Right ventricle myocardium superior (tissue), 1 donor: ENCODE data around the gene OSBPL6. TPM values are rescaled to one million over a fixed set of nuclear protein-coding genes. Genes with fewer than 3 reads are reported as not detected.
"Not testable (repeated sequence)": the region's sequence is repeated elsewhere in the genome, so short reads cannot be mapped to it uniquely, and the experiment has no call there.

Experiments
- ATAC-seq: fragments of 200-7000 bp; cut with Tn5 transposase; one replicate; pipeline ENCODE4 v1.9.1; 2020; ENCODE audit warnings: mild to moderate bottlenecking; ENCODE audit not compliant: poor library complexity
- DNase-seq: peaks from one replicate; pipeline ENCODE4 v3.0.0-alpha.2; 2020
- intact Hi-C: fragments of 100-400 bp; cut with DNase I; formaldehyde crosslinking; loops from one replicate; pipeline ENCODE4 v1.11.2; 2022
- total RNA-seq: library from RNA; stranded (reverse); fragmentation: NEBNext Ultra II Directional; extraction: Animal tissue kit (Norgen Biotek cat#: 25700); gene quantifications from one replicate; pipeline ENCODE4 v1.2.1, GENCODE V29; 2021
- donor health status: DM: no; HTN: yes; CAD: no; lungs with severe emphysema.

Gene OSBPL6
- total RNA-seq, 1 donor from 2014 or later: 3.3 TPM

GRCh38 chr2:178397002-178397605 is 202.8 kb downstream of the OSBPL6 start:
- intact Hi-C loops: no loop called here
- ATAC-seq: peak; percentile 85
- DNase-seq: no peak

- DNase-seq (no peak), ATAC-seq (no peak)
- intact Hi-C loops: no loop called here
Observed at GRCh38 chr2:178401994-178402437, 207.7 kb downstream of the OSBPL6 start.

GRCh38 chr2:178403671-178404306 is 209.5 kb downstream of the OSBPL6 start:
- ATAC-seq (no peak), DNase-seq (no peak)
- intact Hi-C loops: no loop called here

GRCh38 chr2:178404368-178404767 is 210.1 kb downstream of the OSBPL6 start:
- ATAC-seq: no peak
- DNase-seq: no peak
- intact Hi-C loops: no loop called here

- DNase-seq (no peak), ATAC-seq (no peak)
- intact Hi-C loops: no loop called here
Observed at GRCh38 chr2:178409261-178409660, 214.9 kb downstream of the OSBPL6 start.

- intact Hi-C loops: loop anchor here (5.0 kb wide), 1 partner anchor 300 kb away; the partner anchor contains the start of gene RBM45
- ATAC-seq (no peak), DNase-seq (no peak)
Observed at GRCh38 chr2:178412047-178412446, 217.7 kb downstream of the OSBPL6 start.

GRCh38 chr2:178412453-178412852 is 218.1 kb downstream of the OSBPL6 start:
- not testable (repeated sequence) for DNase-seq, ATAC-seq
- intact Hi-C loops: loop anchor here (5.0 kb wide), 1 partner anchor 300 kb away; the partner anchor contains the start of gene RBM45

GRCh38 chr2:178413472-178414265 is 219.4 kb downstream of the OSBPL6 start:
- ATAC-seq: peak; percentile 93
- DNase-seq: peak; percentile 88
- intact Hi-C loops: loop anchor here (5.0 kb wide), 1 partner anchor 301 kb away; the partner anchor contains the start of gene RBM45

- peak; percentile 98 for ATAC-seq
- intact Hi-C loops: loop anchor here (5.0 kb wide), 1 partner anchor 302 kb away; the partner anchor contains the start of gene RBM45
- peak; percentile 91 for DNase-seq
Observed at GRCh38 chr2:178414266-178415247, 220.2 kb downstream of the OSBPL6 start.

GRCh38 chr2:178415979-178416378 is 221.7 kb downstream of the OSBPL6 start:
- intact Hi-C loops: no loop called here
- DNase-seq: no peak
- no peak for ATAC-seq

GRCh38 chr2:178417916-178418315 is 223.6 kb downstream of the OSBPL6 start:
- no peak for DNase-seq
- intact Hi-C loops: no loop called here
- ATAC-seq: no peak

- intact Hi-C loops: no loop called here
- DNase-seq (no peak), ATAC-seq (no peak)
Observed at GRCh38 chr2:178418426-178418825, 224.1 kb downstream of the OSBPL6 start.

GRCh38 chr2:178419123-178419522 is 224.8 kb downstream of the OSBPL6 start:
- DNase-seq: no peak
- intact Hi-C loops: no loop called here
- ATAC-seq: no peak

GRCh38 chr2:178420463-178420999 is 226.2 kb downstream of the OSBPL6 start:
- DNase-seq (no peak), ATAC-seq (no peak)
- intact Hi-C loops: no loop called here

GRCh38 chr2:178422097-178422496 is 227.8 kb downstream of the OSBPL6 start:
- ATAC-seq: no peak
- intact Hi-C loops: no loop called here
- no peak for DNase-seq

GRCh38 chr2:178423746-178424145 is 229.4 kb downstream of the OSBPL6 start:
- DNase-seq, ATAC-seq, intact Hi-C loops: not testable (repeated sequence)

- DNase-seq: no peak
- ATAC-seq: no peak
- intact Hi-C loops: no loop called here
Observed at GRCh38 chr2:178425255-178425827, 231.0 kb downstream of the OSBPL6 start.

- intact Hi-C loops: no loop called here
- ATAC-seq (no peak), DNase-seq (no peak)
Observed at GRCh38 chr2:178426388-178426787, 232.1 kb downstream of the OSBPL6 start.
